CD4-positive, alpha-beta T cell treated with Interferon gamma for 1 hour (primary cell): ENCODE results near the gene CEP104.
A peak's percentile ranks its signal among the peaks of the same experiment; 100 is the strongest.

Experiments
- DNase-seq: peaks from one replicate; pipeline ENCODE4 v3.0.0-alpha.2; 2020

CEP104 gene

DNA sequence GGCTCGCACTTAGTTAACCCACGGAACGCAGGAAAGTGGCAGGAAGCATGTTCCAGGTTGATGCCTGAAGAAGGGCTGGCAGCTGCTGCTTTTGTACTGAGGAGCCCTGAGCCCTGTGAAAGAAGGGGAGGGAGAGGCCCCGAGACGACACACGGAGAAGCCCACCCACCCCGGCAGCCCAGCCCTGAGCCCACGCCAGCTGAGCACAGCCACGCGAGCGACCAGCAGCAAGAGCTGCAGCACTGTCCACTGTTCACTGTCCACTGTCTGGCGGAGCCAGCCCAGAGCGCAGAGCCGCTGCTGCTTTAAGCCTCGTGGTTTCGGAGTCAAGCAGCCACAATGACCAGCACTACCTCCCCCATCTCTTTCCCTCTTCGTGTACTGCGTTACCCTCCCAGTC, 66.1 kb downstream of the CEP104 start:
- no peak for DNase-seq

- no peak for DNase-seq
Measured at GRCh38 chr1:3790500-3790923, 66.5 kb downstream of the CEP104 start.

DNA sequence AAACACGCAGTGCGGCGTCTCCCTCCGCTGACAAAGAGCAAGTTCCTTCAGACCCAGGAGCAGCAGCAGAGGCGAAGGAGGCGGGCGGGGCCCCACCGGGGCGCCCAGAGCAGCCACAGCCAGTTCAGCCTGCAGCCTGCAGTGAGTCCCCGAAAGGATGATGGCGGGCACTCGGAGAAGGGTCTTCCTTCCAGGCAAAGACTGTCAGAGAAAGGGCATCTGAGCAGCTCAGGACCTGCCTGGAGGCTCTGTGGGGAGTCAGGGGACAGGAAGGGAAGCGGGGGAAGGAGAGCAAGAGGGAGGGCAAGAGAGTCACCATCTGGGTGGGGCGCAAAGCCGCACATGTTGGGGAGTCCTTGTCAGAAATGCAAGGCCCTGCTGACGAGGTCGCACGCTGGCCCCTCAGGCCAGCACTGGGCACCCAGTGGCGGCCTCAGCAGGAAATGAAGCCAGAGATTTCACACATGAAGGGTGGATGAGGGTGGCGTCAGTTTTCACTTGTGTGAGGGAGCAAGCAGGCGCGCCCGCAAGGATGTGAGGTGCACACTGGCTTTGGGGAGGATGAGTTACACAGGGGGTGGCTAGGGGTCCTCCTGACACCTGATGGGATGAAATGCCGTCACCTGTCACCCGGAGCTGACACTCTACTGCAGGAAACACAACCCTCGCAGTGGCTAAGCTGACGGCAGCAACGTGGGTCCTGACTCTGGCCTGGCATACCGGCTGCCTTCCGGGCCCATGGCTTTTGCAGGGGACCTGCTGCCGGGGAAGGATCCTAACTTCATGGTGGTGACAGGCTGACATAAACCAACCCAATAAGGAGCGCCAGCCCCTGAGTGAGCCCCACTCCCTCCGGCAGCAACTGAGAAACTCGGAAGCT, 67.3 kb downstream of the CEP104 start:
- DNase-seq, result no peak

DNA sequence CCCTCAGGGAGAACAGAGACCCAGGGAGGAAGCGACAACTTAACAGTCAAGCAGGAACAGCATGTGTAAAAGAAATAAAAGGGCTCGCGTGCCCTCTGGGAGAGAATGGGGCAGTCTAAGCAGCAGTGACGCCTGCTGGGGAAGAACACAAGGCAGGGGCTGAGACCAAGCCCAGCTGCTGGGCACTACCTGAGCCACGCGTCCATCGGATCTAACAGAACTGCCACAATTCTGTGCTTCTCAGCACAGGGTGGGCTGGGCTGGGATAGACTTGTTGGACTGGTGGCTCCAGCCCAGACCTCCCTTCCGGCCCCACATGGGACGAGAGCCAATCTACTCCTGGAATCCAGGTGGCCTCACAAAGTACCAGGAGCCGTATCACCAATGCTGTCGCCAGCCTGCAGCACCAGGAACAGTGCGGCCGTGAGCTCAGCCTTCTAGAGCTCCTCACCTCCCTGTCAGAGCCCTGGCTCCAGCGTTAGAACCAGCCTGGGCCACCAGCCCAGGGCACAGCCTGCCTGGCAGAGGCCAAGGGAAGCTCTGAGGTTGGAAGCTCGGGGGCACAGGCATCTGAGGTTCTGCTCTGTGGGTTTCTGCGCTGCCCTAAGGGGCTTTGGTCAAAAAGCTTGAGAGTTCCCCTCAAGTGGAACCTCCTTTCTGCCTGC, 68.1 kb downstream of the CEP104 start:
- no peak for DNase-seq

- no peak for DNase-seq
Measured at GRCh38 chr1:3787745-3788605, 69.0 kb downstream of the CEP104 start.

- peak; percentile 13 for DNase-seq
Measured at GRCh38 chr1:3787349-3787715, 69.7 kb downstream of the CEP104 start.

DNA sequence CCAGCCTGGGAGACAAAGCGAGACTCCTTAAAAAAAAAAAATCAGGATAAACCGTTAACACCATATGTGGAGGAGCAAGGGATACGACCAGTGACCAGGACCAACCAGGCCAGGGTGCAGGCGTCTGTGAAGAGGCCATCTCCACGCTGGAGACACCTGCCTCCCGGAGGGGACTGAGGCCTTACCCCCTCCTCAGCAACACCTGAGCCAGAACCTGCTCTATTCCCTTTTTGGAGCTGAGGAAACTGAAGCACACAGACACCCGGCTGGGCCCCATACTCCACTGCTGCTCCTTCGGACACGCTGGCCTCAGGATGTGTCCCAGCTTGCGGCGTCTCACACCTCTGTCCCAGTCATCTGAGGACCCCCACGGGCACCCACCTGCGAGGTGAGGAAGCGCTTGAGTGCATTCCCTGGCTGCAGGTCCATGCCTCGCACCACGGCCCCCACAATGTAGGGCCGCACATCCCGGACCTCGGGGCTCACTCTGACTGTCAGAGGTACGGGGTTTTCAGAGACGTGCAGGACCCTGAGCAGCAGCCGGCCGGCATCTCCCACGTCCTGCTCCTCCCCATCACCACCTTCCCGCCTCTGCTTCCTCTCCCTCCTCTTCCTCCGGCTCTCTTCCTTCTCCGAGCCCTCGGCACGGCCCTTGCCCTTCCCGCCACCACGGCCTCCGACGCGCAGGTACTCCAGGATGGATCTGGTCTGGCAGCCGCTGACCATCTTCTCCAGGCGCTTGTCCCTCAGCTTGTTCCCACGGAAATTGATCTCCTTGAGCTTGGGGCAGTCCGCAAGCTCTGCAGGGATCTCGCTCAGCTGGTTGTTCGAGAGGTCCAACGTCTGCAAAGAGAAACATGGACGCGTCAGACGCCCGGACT, 70.3 kb downstream of the CEP104 start:
- DNase-seq, result no peak

DNA sequence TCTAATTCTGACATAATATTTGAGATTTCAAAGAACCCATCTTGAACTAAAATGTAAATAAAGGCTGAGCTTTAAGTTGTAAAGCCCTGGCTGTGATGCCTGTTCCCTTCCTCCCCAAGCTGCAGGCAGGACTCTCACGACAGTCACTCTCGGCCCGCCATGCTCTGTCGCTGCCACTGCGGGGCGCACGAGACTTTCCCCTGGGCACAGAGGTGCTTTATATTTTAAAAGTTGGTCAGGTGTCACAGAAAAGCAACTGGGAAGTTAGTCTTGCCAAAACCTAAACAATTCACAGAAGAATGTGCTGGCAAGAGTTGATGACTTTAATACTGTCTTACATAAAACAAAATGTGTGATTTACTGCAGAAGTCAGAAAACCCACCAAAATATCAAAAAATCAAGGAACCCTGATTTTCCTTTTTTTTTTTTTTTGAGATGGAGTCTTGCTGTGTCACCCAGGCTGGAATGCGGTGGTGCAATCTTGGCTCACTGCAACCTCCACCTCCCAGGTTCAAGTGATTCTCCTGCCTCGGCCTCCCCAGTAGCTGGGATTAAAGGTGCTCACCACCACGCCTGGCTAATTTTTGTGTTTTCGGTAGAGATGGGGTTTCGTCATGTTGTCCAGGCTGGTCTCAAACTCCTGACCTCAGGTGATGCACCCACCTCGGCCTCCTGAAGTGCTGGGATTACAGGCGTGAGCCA, 71.4 kb downstream of the CEP104 start:
- no peak for DNase-seq

GRCh38 chr1:3785045-3785444, 72.0 kb downstream of the CEP104 start:
- DNase-seq, result no peak

DNA sequence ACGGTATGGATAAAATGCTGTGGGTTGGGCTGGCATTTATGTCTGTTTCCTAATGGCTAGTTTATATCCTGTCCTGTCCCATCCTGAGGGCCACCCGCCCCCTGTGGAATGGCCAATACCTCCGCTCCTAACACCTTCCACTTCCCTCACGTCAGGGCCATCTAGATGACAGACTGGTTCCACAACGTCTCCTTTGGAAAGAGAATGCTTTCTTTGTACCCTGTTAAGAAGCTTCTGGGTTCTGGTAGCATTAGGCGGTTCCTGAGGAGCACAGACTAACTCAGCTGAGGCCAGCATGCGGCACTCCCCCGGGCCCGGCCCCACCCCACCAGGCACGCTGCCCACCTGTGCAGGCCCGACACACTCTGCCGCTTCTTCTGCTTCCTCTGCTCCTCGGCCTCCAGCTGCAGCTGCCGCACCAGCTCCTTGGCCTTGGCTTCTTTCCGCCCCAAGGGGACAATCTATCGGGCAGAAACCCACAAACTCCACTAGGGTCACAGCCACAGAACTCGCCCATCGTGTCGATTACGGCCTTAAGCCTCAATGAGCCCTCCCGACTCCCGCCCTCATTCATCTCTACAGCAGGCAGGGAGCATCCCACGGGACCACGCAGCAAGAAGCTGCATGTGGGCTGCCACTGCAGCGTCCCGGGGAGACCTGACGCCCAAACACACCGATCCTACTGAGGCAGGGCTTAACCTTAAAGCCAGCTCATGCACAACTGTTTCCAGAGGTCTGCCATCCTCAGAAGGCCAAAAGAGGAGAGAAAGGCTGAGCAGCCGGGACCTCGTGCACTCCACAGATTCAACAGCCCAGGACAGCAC, 73.1 kb downstream of the CEP104 start:
- DNase-seq, result no peak

DNA sequence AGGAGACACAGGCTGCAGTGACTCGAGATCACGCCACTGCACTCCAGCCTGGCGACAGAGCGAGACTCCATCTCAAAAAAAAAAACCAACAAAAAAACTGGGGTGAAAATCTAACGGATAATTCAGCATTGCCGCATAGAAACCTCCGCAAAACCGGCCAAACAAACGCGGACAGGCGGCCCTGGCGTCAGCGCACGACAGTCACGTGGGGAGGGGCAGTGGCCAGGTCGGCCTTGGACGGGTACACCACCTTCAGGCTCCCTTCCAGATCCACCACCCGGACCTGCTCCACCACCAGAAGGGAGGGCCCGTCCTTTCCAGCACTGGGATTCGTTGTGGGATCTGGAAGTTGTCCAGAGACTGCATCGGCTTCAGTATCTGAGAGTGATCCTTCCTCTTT, 76.1 kb downstream of the CEP104 start:
- no peak for DNase-seq

DNA sequence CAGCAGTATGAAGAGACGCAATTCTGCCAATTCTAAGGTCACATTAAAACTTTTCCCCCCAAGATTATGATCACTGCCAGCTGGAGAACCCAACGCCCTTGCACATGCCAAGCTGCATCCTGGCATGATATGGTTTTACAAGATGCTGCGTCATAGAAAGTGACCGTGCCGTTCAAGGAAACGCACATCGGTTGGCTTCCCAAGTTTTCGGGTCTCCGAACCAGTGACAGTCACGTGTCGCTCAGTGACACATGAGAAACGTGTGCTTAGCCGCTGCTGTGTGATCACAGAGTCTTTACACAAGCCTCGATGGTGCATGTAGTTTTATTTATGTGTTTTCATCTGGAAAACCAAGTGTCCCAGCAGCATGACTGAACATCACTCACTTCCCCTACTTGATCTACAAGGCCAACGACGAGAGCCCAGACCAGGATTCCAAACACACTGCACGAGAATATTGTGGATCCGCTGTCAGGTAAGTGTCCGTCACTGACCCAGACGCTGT, 77.0 kb downstream of the CEP104 start:
- DNase-seq, result no peak

DNA sequence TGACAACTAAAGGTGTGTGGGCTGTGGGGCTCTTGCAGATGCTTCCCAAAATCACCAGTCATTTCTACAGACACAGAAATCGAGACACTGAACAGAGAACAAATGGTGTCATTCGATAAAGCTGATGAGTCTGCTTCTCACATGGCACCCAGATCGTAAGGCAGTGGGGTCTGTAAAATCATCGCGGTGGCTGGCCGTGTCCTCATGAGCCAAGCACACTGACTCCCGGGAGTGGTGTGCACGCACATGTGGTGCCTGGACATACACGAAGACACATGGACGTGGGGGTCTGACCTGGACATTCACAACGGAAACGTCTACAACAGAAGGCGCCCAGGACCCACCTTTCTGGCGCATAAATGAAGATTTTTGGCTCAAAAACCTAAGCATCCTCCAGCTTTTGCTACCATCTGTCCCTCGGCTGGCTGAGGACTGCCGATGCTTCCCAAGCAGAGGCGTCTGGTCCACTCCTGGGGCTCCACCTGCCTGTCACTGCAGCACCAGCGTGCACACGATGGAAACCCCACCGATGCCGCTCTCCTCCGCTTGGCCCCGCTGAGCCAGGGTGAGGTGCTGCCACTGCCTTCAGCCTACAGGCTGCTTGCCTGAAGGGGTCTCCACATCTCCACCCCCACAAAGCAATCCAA, 77.6 kb downstream of the CEP104 start:
- no peak for DNase-seq

DNA sequence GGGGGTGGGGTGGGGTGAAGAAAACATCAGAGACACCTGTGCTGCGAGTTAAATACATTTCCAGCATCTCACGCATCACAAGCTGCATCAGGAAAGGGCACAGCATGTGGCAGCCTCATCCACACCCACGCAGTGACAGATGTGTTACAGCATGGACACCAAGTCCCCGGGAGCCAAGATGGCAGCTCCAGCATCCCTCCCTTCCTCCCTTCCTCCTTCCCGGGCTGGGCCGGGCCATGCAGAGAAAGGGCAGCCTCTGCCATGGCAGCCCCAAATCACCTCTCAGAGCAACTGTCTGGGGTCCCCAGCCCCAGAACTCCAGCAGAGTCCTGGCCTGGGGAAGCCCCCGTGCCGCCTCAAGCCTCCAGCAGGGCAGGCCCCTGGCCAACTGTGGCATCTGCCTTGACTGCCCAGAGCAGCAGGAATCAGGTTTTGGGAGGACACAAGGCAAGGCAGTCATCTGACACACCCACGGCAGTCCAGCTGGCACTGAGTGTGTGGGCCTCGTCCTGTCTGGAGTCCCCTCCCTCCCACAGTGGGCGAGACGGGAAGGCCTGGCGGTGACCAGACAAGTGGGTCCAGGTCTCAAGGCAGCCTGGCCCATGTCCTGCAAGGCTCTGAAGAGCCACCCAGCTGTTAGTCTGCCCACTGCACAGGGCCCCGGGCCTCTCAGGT, 78.3 kb downstream of the CEP104 start:
- DNase-seq, result no peak

GRCh38 chr1:3777647-3778589, 79.1 kb downstream of the CEP104 start:
- no peak for DNase-seq

GRCh38 chr1:3777078-3777547, 79.9 kb downstream of the CEP104 start:
- DNase-seq, result no peak

DNA sequence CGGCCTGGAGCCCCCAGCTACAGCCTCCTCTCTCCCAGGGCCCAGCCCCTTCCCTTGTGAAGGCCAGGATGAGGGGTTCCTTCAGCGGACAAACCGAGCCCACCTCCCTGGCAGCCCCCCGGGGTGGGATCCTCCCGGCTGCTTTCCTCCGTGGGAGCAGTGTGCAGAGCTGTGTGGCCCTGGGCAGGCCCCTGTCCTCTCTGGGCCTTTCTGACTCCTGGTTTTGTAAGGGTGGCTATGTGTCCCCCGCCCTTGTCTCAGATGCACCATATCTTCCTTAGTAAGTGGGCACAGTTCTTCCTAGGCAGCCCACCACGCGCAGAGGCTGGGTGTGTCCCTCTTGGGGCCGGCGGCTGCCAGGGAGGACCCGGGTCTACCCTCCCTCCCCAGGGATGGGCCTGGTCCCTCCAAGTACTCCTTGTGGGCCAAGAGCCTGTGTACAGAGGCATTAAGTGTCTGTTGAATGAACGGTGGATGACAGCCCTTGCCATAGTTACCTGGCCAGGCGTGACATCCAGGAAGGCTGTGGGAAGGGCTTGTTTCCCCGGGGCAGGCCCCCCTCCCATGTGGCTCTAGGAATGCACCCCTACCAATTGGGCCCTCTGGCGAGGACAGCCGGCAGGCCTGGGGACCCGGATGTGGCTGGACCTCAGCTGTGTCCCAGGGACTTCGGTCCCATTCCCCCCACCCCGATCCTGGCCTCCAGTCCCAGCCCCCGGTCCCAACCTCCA, 80.6 kb downstream of the CEP104 start:
- no peak for DNase-seq
